DND-41 (cell line): ENCODE results near the gene CDH2.

Experiments
- CTCF ChIP-seq: IDR thresholded peaks from 2 replicates; pipeline ENCODE4 v1.5.1; 2012; ENCODE audit warnings: borderline replicate concordance, low read length, moderate library complexity, mild to moderate bottlenecking; ENCODE audit not compliant: poor library complexity, severe bottlenecking; ENCODE audit errors: extremely low read depth
- EZH2 ChIP-seq: IDR thresholded peaks from 3 replicates; pipeline ENCODE4 v1.6.1; 2012; ENCODE audit warnings: borderline replicate concordance, low read depth, mild to moderate bottlenecking, moderate library complexity, low read length, inconsistent platforms; ENCODE audit not compliant: severe bottlenecking

DNA sequence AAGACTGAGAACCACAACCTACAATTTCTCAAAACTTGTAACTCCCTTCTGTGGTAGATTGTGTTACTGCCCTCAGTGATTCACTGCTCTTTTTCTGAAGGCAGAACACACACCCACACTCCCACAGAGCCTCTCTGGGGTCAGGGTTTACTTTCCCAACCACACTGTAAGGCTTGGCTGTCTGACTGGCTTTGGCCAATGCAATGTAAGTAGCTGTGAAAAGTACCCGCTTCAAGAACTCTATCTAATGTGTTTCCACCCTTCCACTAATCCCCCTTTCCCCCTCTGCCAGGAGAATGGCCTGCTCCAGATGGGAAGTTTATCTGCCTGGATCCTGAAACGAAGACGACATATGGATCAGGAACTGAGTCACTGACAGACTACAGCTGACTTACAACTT, 222.7 kb downstream of the CDH2 start:
- TF ChIP-seq EZH2 (no peak), CTCF (no peak)
